HG03066 (cell line): ENCODE measurements around the gene COMMD9.

ENCODE experiments used
- ATAC-seq: cut with Tn5 transposase; IDR thresholded peaks from one replicate; pipeline ENCODE4 v1.9.1; 2021; ENCODE audit warnings: low read depth; ENCODE audit not compliant: unreplicated experiment

Gene COMMD9

DNA sequence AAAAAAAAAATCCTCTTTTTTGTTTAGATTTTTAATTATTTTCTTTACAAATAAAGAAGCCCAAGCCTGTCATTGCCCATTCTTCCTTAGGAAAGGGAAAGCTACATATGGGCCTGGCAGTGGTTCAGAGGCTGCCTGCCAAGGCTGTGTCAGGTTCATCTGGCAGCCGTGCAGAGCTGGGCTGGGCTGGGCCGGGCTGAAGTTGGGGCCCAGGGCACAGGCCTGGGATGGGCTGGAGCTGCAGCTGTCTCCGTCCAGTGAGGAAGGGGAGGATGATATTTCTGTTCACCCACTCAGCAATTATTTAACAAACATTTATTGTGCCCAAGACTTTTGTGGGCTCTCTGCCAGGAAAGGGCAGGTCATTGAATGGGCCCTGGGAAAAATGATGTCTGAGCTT is 11.4 kb upstream of the COMMD9 start:
- no peak for ATAC-seq

DNA sequence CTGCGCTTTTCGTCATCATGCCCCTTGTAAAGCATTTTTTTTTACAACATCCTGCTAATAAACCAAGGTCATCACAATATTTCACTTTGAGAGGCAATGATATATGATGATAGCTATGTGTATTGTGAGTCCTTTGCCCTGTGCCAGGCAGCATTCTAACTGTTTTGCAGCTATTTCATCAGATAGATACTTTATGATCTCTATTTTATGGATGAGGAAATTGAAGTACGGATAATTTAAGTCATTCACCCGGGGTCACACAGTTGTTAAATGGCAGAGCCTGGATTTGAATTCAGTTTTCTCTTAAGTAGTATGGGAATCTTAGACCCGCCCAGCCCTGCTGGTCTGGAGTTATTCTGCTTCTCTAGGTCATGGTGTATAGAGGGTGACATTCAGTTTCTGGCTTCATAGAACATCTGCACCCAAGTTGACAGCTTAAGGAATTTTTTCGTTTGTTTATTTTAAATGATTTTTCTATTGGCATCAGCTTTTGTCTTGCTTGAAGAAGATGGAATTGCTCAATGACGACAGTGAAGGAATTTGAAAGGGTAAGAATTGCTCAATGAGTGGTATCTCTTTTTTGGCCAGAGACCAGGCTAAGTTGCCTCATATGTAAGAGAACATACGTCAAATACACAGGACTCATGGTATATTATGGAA is 7.8 kb upstream of the COMMD9 start:
- no peak for ATAC-seq

- no peak for ATAC-seq
Measured at GRCh38 chr11:36295926-36296325, 6.7 kb upstream of the COMMD9 start, which contains the start of gene PRR5L. TSS of gene PRR5L (plus strand) at chr11:36296288. CDS start at chr11:36401122, 104,834 bp downstream.

DNA sequence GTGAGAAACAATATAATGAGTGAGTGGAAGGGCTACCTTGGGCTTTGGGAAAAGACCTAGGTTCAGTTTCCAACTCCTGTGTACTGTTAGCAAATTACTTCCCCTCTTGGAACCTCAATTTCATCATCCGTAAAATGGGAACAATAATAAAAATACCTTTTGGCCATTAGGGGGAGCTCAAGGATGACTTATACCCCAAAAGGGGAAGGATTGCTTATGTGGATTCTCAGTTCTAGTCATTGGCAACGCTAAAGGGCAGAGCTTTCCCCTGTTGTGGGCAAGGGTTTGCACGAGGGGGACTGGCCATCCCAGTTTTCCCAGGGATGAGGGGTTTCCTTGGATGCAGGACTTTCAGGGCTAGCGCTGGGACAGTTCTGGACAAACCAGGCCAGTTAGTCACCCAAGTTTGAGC is 3.1 kb upstream of the COMMD9 start:
- ATAC-seq: no peak

DNA sequence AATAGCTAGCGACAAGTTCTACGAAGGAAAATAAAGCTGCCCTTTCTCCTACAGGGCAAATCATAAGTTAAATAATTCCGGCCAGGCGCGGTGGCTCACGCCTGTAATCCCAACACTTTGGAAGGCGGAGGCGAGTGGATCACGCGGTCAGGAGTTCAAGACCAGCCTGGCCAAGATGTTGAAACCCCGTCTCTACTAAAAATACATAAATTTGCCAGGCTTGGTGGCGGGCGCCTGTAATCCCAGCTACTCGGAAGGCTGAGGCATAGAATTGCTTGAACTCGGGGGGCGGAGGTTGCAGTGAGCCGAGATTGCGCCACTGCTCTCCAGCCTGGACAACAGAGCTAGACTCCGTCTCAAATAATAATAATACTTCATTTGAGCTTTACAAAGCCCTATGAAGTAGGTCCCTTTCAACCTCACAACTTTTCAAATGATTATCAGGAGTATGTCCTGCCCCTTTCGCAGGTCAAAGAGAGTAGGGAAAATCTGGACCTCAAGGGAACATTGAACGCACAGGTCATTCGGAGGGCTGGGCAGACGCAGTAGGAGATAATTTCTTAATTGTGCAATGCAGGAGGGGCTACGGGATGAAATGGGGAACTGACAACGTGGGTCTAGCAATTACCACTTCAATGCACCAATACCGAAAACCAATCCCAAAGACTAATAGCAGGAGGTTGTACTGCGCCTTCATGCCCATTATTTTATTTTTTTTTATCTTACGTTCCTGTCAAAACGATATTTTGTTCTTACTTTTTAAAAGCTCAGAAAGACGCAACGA is 590 bp downstream of the COMMD9 start:
- peak; percentile 4 for ATAC-seq

- ATAC-seq: no peak
Measured at GRCh38 chr11:36282926-36283325, 6.3 kb downstream of the COMMD9 start.

- ATAC-seq: no peak
Measured at GRCh38 chr11:36281850-36282249, 7.4 kb downstream of the COMMD9 start.

DNA sequence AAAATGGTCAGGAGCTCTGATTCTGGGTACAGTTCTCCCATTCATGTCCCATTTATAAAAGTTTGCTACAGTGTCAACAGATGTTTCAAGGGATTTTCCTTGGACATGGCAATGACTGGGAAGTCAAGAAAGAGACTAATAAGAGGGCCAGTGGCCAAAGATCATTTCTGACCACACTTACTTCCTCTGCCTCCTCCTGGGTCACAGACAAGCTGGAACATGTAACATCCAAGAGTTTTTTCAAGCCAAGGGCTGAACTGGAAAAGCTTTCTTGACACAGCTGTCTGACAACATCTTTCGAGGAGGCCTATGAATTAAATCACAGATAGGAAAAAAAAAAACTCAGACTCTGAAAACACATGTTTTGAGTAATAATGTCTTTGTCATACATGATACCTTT is 8.7 kb downstream of the COMMD9 start:
- ATAC-seq: no peak

- ATAC-seq: no peak
Measured at GRCh38 chr11:36278531-36279282, 10.5 kb downstream of the COMMD9 start.

DNA sequence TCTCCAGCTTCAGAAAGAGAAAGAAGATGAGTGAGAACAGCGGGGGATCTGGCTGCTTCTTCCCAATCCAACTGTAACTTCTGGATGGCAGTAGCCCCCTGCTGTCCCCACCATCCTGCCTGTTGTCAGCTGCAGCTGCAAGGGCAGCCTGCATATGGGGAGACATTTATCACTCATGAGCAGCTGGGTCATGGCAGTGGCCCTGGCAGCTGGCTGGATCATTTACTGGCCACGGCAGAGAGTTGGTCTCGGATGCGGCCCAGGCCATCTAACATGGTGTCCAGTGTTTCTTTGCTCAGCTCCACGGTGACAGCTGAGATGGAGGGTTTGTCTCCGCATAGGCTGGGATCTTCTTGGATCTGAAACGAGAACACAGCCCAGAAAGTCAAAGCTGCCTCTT is 14.8 kb downstream of the COMMD9 start:
- ATAC-seq: no peak

DNA sequence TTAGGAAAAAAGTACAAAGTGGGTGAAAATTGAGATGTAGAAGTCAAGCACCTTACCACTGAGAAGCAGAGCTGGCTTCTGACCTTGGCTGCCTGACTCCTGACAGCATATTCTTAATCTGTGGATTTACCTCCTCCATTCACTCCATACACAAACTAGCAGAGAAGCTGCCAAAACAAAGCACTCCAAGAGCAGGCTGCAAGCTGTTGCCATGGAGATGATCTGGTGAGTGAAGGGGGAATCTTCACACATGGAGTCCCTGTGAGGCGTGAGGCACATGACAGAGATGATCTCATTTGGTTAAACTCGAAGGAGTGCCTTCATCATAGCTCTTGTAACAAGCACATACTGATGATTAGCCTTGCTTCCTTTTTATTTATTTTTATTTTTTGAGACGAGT is 16.1 kb downstream of the COMMD9 start:
- no peak for ATAC-seq

DNA sequence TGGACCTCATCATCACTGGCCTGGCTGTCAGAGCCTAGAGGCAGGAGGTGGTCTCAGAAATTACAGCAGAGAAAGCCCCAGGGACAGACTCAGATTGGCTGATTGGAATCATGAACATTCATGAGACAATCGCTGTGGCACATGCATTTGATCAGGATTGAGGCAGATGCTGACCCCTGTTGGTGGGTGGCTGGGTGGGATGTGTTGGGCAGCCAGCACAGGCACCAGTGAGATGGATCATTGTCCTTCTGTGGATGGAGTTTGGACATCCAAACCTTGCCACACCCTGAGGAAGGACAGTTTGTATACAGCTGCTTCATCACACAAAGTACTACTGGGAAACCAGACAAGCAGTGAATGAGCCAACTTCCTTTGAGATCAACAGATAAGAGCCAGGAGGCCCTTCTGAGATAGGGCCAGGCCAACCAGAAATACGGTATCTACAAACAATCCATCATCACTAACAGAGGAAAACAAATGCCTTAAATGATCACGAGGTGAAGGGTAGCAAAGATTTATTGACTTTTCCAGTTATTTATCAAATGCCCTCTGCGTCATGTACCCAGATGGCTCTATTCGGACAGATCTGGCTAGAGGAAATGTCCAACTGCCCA is 17.3 kb downstream of the COMMD9 start:
- ATAC-seq: no peak

GRCh38 chr11:36270701-36271100 is 18.5 kb downstream of the COMMD9 start:
- no peak for ATAC-seq

- ATAC-seq: no peak
Measured at GRCh38 chr11:36268337-36268985, 20.8 kb downstream of the COMMD9 start.

GRCh38 chr11:36266767-36267166 is 22.5 kb downstream of the COMMD9 start:
- ATAC-seq: no peak

GRCh38 chr11:36265793-36266628 is 23.2 kb downstream of the COMMD9 start:
- peak; percentile 84 for ATAC-seq

DNA sequence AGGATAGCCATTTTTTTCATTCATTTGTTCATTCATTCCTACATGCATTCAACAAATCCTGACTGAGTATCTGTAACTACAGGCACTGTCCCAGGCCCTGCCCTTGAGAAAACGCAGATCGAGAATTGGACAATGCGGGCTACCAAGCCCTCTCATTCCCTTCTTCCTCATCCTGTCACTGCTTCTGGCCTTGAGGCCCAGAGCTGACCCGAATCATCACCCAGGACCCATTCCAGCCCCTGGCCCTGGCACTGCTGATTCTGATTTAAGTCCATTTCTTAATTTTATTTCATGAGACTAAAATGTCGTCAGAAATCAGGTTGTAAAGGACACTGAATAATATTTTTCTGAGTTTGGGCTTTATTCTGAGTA is 24.3 kb downstream of the COMMD9 start:
- no peak for ATAC-seq

- ATAC-seq: no peak
Measured at GRCh38 chr11:36264011-36264972, 24.9 kb downstream of the COMMD9 start.

- no peak for ATAC-seq
Measured at GRCh38 chr11:36261094-36261493, 28.1 kb downstream of the COMMD9 start.
